NCI-H128 (cell line): ENCODE results near the gene MARK4.
A peak's percentile ranks its signal among the peaks of the same experiment; 100 is the strongest.

Source experiments
- DNase-seq: peaks from one replicate; lab custom pipeline; 2025; ENCODE audit not compliant: unreplicated experiment; lab: John Stamatoyannopoulos, UW

The MARK4 gene

DNA sequence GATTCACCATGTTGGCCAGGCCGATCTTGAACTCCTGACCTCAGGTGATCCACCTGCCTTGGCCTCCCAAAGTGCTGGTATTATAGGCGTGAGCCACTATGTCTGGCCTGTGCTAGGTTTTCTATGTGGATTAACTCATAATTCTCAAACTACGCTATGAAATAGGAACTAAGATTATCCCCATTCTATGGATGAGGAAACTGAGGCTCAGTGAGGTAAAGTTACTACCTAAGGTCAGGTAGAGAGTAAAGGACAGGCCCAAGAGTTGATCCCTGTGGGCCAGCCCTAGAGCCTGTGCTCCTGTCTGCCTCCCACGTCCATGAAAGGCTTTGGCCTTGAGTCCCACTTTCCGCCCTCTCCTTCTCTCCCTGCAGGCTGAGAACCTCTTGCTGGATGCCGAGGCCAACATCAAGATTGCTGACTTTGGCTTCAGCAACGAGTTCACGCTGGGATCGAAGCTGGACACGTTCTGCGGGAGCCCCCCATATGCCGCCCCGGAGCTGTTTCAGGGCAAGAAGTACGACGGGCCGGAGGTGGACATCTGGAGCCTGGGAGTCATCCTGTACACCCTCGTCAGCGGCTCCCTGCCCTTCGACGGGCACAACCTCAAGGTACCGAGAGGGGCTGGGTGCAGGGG is 20.1 kb downstream of the MARK4 start:
- no peak for DNase-seq

- no peak for DNase-seq
These were observed 20.7 kb downstream of the MARK4 start for GRCh38 chr19:45271735-45272108.

- peak; percentile 46 for DNase-seq
These were observed 22.4 kb downstream of the MARK4 start for GRCh38 chr19:45273521-45273855.

DNA sequence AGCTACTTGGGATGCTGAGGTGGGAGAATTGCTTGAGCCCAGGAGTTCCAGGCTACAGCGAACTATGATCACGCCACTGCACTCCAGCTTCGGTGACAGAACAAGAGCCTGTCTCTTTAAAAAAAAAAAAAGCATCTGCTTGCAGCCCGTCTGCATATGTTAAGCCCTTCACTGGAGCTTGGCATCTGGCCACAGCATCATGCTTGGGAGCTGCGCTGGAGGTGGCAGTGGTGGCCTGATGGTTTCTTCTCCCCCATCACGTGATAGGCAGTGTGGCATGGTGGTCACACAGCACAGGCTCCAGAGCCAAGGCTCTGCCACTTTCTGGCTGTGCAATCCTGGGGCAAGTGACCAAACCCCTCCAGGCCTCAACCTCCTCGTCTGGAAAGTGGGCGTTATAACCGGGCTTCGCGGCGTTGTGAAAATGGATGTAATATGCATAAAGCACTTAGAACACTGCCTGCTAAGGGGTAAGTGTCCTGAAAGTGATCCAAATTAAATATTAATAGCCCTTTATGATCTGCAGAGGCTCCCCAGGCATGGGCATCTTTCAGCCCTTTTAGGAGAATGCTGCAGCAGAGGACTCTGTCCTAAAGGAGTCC is 24.4 kb downstream of the MARK4 start:
- peak; percentile 44 for DNase-seq

GRCh38 chr19:45276284-45276687 is 25.2 kb downstream of the MARK4 start:
- DNase-seq, result peak; percentile 10

DNA sequence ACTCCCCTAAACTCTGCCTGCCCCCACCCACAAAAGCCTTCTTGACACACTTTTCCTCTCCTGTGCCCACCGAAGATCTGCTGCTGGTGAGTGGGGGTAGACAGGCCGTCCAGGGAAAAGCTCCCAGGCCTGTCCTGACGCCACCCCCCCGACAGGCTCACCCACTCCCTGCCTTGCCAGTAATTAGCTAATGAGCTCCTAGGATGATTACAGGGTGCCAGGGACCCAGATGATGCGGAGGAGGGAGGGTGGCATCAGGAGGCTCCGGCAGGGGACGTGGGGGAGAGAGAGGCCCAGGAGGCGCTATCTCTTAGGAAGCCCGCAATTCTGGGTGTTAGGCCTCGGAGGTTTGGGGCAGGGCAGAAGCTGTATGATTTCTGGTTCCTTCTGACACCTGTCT is 27.0 kb downstream of the MARK4 start:
- no peak for DNase-seq

DNA sequence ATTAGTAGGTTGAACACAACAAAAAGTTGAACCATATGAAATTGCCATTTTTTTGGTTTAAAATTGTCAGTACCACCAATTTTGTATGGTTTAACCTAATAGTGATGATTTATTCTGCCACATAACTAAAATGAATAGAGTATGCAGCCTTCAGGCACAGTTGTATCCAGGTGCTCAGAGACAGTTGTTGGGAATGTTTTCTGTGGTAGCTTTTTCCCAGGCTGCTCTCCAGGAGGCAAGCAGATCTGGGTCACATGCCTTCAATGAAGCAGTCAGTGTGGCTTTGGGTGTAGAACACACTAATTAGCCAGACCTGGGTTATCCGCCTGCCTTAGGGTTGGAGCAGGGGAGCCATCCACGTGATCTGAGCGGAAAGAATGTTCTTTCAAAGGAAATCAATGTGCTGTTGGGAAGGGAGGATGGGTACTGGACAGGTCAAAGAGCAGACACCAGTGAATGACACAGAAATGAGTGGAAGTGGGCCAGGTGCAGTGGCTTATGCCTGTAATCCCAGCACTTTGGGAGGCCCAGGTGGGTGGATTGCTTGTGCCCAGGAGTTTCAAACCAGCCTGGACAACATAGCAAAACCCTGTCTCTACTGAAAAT is 28.6 kb downstream of the MARK4 start:
- no peak for DNase-seq

DNA sequence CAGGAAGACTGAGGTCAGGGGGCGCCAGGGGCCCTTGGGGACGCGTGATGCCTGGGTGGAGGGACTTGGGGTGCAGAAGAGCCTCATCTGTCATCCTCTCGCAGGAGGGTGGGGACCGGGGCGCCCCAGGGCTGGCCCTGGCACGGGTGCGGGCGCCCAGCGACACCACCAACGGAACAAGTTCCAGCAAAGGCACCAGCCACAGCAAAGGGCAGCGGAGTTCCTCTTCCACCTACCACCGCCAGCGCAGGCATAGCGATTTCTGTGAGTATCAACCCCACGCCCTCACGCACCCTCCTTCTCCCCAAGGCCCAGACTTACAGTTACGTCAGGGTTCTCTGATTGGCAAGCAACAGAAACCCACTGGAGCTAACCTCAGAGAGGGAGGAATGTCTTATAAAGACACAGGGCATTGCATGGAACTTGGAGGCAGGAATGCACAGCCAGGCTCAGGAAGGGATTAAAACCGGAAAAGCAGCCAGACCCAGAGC is 29.4 kb downstream of the MARK4 start:
- no peak for DNase-seq

GRCh38 chr19:45283443-45284033 is 32.5 kb downstream of the MARK4 start:
- no peak for DNase-seq

DNA sequence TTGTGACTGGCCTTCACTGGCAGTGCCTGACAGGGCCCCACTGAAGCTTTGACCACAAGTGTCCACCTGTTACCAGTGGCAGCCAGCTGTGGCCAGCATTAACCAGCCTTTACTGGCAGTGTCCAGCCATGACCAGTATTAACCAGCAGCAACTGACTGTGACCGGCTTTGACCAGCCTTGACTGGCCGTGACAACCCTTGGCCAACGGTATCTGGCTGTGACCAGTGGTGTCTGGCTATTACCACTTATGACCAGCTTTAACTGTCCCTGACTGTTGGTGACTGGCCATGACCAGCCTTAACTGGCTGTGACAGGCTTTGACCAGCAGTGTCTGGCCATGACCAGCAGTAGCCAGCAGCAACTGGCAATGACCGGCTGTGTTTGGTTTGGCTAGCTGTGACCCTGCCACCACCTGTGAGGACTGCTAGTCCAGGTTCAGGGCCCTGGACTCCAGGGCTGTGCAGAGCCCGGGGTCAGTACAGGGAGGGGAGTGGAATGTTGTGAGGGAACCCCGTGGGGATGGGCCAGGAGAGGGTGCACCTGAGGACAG is 39.4 kb downstream of the MARK4 start:
- DNase-seq, result no peak

GRCh38 chr19:45291834-45292233 is 40.8 kb downstream of the MARK4 start:
- no peak for DNase-seq

DNA sequence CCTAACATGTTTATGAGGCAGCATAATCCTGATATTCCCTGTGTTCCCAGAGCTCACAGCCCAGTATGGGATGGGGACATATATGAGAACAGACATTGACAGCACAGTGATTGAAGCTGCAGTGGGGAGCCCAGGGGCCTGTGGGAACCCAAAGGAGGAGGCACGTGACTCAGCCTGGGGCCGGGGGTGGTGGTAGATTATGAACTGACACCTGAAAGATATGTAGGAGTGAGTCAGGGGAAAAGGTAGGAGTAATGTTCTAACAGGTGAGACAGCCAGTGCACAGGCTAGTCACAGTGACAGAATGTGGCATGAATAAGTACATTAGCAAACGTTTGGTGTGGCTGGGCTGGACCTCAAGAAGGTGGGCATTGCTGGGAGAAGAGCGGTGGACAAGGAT is 42.6 kb downstream of the MARK4 start:
- DNase-seq, result no peak

- no peak for DNase-seq
These were observed 43.4 kb downstream of the MARK4 start for GRCh38 chr19:45294291-45295029.

GRCh38 chr19:45295873-45296272 is 44.8 kb downstream of the MARK4 start:
- DNase-seq, result no peak

DNA sequence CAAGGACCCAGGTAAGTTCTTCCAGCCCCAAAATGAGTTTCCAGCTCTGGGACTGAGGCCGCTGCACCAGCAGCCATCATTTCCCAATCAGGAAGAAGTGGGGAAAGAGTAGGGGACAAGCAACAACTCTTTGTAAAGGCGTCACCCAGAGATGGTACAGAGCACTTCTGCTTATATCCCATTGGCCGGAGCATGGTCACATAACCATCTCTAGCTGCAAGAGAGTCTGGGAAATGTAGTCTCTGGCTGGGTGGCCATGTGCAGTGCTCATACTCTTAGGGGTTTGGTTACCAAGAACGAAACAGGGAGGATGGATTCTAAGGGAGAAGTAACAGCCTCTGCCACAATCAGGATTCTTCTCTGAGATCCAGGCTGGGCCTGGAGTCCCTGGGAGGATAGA is 45.3 kb downstream of the MARK4 start:
- DNase-seq, result no peak

DNA sequence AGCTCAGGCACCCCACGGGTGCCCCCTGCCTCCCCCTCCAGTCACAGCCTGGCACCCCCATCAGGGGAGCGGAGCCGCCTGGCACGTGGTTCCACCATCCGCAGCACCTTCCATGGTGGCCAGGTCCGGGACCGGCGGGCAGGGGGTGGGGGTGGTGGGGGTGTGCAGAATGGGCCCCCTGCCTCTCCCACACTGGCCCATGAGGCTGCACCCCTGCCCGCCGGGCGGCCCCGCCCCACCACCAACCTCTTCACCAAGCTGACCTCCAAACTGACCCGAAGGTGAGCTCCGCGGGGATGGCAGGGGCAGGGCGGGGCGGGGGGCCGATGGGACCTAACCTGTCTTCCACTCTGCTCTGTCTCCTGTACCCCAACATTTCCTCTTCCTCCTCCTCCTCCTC is 46.6 kb downstream of the MARK4 start:
- no peak for DNase-seq

DNA sequence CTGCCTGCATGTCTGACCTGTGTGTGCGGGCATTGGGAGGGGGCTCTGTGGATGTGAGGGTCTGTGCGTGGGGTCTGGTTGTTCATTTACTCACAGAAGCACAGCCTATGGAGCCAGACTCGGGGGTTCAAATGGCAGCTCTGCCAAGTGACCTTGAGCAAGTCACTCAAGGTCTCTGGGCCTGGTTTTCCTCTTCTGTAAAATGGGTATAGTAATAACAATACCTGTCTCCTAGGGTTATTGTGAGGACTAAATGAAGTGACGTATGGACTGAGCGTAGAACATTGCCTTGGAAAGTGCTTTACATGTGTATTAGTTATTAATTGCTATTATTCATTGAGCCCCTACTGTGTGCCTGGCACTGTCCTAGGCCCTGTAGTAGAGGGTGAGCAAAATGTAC is 47.2 kb downstream of the MARK4 start:
- no peak for DNase-seq

- no peak for DNase-seq
These were observed 48.6 kb downstream of the MARK4 start for GRCh38 chr19:45299719-45300118.

DNA sequence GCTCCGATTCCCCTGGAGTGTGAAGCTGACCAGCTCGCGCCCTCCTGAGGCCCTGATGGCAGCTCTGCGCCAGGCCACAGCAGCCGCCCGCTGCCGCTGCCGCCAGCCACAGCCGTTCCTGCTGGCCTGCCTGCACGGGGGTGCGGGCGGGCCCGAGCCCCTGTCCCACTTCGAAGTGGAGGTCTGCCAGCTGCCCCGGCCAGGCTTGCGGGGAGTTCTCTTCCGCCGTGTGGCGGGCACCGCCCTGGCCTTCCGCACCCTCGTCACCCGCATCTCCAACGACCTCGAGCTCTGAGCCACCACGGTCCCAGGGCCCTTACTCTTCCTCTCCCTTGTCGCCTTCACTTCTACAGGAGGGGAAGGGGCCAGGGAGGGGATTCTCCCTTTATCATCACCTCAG is 51.3 kb downstream of the MARK4 start:
- DNase-seq, result no peak

DNA sequence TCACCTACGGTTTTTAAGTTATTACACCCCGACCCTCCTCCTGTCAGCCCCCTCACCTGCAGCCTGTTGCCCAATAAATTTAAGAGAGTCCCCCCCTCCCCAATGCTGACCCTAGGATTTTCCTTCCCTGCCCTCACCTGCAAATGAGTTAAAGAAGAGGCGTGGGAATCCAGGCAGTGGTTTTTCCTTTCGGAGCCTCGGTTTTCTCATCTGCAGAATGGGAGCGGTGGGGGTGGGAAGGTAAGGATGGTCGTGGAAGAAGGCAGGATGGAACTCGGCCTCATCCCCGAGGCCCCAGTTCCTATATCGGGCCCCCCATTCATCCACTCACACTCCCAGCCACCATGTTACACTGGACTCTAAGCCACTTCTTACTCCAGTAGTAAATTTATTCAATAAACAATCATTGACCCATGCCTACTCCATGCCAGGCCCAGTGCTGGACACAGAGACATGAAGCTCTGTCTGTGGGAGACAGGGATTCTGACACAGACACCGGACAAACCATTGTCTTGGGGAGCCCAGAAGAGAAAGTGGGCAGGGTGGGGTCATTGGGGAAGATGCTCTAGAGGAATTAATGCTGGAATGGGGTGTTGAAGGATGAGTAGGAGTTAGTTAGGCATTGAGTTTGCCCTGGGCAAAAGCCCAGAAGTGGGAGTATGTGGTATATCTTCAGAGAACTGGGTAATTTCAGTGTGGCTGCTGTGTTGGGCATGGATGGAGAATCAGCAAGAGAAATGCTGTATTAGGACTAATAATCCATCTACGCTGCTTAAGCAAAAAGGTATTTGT is 52.4 kb downstream of the MARK4 start:
- DNase-seq, result no peak
